Lung (tissue), 12 donors: ENCODE data around the gene TCEA2. TPM values are rescaled to one million over a fixed set of nuclear protein-coding genes. Genes with fewer than 3 reads are reported as not detected.

ENCODE experiments used
- ATAC-seq: fragments of 200-7000 bp; cut with Tn5 transposase; one replicate; pipeline ENCODE4 v1.9.1; 2020; ENCODE audit warnings: moderate number of reproducible peaks; ENCODE audit not compliant: insufficient read depth, low FRiP score
- DNase-seq, 3 donors: peaks; one replicate each; pipeline ENCODE4 v3.0.0-alpha.2; 2013 to 2017
- H3K27ac ChIP-seq, 2 donors: one replicate each; pipeline ENCODE4 v1.5.1; 2013; ENCODE audit warnings: mild to moderate bottlenecking in 2 of 2, moderate library complexity in 2 of 2, control low read depth in 1 of 2, inconsistent platforms in 1 of 2, low read depth in 1 of 2, low read length in 1 of 2
- H3K27me3 ChIP-seq, 3 donors: one replicate each; pipeline ENCODE4 v1.5.1; 2013; ENCODE audit warnings: low read length in 2 of 3; ENCODE audit not compliant: control insufficient read depth in 3 of 3, insufficient read depth in 3 of 3
- H3K36me3 ChIP-seq, 4 donors: one replicate each; pipeline ENCODE4 v1.5.1; 2013; ENCODE audit warnings: low read length in 4 of 4, mild to moderate bottlenecking in 1 of 4, moderate library complexity in 1 of 4; ENCODE audit not compliant: control insufficient read depth in 4 of 4, insufficient read depth in 4 of 4
- H3K4me1 ChIP-seq, 5 donors: one replicate each; pipeline ENCODE4 v1.5.1; 2013; ENCODE audit warnings: low read length in 5 of 5, mild to moderate bottlenecking in 2 of 5, moderate library complexity in 1 of 5; ENCODE audit not compliant: control insufficient read depth in 5 of 5, insufficient read depth in 5 of 5
- H3K4me3 ChIP-seq: one replicate; pipeline ENCODE4 v1.5.1; 2013; ENCODE audit warnings: mild to moderate bottlenecking, control low read depth, moderate library complexity
- H3K9ac ChIP-seq, 2 donors: one replicate each; pipeline ENCODE4 v1.5.1; 2013; ENCODE audit warnings: low read length in 2 of 2, control low read depth in 1 of 2; ENCODE audit not compliant: insufficient read depth in 1 of 2
- H3K9me3 ChIP-seq, 4 donors: one replicate each; pipeline ENCODE4 v1.5.1; 2013; ENCODE audit warnings: low read length in 3 of 4, mild to moderate bottlenecking in 1 of 4, moderate library complexity in 1 of 4; ENCODE audit not compliant: control insufficient read depth in 4 of 4, insufficient read depth in 3 of 4
- WGBS, 2 donors: extraction: QIAGEN DNeasy Blood & Tissue Kit; methylation state at CpG; one replicate each; pipeline ENCODE4 v1.1.7; 2013; 5-methylcytosine and 5-hydroxymethylcytosine counted together
- polyA plus RNA-seq, 2 donors: library from polyadenylated mRNA; stranded (reverse); fragments of 200-250 nt; gene quantifications; one replicate each; pipeline ENCODE4 v1.2.1, GENCODE V29; 2013
- total RNA-seq, 2 donors: library from RNA; depleted of rRNA in 1 of 2; stranded (reverse); fragments of >200 nt in 1 of 2; gene quantifications; one replicate each; pipeline ENCODE4 v1.2.1, GENCODE V29; 2014 to 2021
- TF ChIP-seq, protein P1 (sequence below): IDR thresholded peaks from 2 replicates; pipeline ENCODE4 v1.5.1; 2012; ENCODE audit warnings: mild to moderate bottlenecking; ENCODE audit errors: control extremely low read depth, extremely low read depth
- donor health status: control.
- donor health status: control.
- donor health status: Bipolar disorder and iron deficiency.
- donor health status: healthy.
- donor health status: DM: yes; HTN: yes; CAD: no.

Gene TCEA2
- total and polyA plus RNA-seq, 4 donors: 18.3 to 32.9 (median 30.7) TPM

DNA sequence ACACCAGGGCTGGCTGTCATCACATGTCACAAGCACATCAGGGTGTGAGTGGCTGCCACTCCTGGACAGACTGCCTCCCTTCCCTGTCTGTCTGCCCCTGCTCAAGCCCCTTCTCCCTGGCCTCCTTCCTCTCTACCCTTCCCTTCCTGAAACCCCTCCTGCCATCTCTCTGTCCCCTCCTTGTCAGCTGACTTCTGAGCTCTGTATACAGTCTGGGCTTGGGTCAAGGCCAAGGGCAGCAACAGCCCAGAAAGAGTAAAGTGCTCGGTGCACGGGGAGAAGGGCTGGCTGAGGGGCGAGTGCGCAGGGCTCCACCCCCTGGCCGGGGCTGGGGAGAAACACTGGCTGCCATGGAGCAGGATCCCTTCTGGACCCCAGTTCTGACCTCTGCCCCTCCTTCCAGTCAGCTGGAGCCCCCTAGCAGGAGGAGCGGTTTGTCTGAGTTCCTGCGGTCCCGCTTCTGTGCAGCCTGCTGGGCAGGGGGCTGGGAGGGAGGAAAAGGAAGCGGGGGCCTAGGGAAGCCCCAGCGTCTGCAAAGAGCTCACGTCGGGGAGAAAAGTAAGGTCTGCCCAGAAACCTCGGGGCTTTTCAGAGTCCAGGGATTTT is 19.2 kb downstream of the TCEA2 start:
- Histone ChIP-seq H3K36me3 (no peaks in the 10 kb centered on the region), H3K4me1 (peaks cover 0 to 55% (median 22%) of the 10 kb centered on the region in 5 donors), H3K4me3 (no peak overlapping the region), H3K9ac (no peak overlapping the region), H3K27me3 (peaks cover 3 to 34% (median 14%) of the 10 kb centered on the region in 3 donors), H3K27ac (no peak overlapping the region), H3K9me3 (no peaks in the 10 kb centered on the region)
- ATAC-seq (no peak), DNase-seq (peak; percentile 44 to 61 (median 53))
- TF ChIP-seq, protein P1, sequence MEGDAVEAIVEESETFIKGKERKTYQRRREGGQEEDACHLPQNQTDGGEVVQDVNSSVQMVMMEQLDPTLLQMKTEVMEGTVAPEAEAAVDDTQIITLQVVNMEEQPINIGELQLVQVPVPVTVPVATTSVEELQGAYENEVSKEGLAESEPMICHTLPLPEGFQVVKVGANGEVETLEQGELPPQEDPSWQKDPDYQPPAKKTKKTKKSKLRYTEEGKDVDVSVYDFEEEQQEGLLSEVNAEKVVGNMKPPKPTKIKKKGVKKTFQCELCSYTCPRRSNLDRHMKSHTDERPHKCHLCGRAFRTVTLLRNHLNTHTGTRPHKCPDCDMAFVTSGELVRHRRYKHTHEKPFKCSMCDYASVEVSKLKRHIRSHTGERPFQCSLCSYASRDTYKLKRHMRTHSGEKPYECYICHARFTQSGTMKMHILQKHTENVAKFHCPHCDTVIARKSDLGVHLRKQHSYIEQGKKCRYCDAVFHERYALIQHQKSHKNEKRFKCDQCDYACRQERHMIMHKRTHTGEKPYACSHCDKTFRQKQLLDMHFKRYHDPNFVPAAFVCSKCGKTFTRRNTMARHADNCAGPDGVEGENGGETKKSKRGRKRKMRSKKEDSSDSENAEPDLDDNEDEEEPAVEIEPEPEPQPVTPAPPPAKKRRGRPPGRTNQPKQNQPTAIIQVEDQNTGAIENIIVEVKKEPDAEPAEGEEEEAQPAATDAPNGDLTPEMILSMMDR: no peak
- WGBS, 2 donors: 5 to 19% methylated on average over 9 to 13 of the region's 13 CpGs

DNA sequence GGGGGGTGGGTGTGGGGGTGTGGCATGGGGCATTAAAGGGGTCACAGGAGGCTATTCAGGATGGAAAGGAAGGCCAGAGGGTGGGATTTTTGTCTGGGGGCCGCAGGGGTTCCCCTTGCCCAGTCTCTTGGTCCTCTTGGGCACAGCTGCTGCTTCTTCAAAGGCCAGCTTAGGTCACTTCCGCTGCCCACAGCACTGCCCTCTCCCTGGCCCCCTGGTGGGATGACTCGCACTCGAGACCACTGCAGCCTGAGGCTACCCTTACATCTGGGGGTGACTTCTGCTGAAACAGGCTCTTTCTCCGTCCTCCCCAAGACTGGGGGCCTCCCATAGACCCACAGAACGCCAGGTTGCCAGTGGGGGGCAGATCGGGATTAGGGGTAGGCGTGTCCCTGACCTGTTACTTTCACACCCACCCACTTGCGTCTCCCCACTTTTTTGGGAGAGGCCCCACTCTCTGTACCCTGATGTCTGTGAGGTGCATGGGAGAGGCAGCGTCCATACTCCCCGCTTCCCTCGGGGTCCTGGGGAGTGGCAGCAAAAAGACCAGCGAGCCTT is 19.9 kb downstream of the TCEA2 start:
- Histone ChIP-seq H3K9me3 (no peaks in the 10 kb centered on the region), H3K4me1 (peaks cover 0 to 55% (median 21%) of the 10 kb centered on the region in 5 donors), H3K36me3 (no peaks in the 10 kb centered on the region), H3K9ac (no peak overlapping the region), H3K4me3 (no peak overlapping the region), H3K27ac (no peak overlapping the region), H3K27me3 (peaks cover 3 to 37% (median 14%) of the 10 kb centered on the region in 3 donors)
- DNase-seq (no peak), ATAC-seq (no peak)
- TF ChIP-seq, protein P1: no peak
- WGBS, 2 donors: 13 to 17% methylated on average over 13 of the region's 13 CpGs

DNA sequence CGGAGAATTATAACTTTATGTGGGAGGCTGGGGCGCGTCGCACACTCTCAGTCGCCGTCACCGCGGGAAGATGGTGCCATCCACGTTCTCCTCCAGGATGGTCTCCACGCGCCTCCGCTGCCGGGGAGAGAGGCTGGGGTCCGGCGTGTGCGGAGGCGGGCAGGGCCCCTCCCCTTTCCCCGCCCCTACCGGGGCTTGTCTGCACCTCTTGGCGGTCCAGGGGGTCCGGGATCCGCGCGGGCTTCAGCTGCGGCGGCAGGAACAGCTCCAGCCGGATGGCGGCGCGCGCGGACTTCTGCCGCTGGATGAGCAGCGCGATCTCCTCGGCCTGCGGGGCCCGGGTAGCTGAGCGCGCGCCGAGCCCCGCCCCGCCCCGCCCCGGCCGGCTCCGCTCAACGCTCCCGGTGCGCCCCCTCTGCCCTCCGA is 20.4 kb downstream of the TCEA2 start:
- Histone ChIP-seq H3K36me3 (no peaks in the 10 kb centered on the region), H3K27ac (no peak overlapping the region), H3K9ac (no peak overlapping the region), H3K9me3 (no peaks in the 10 kb centered on the region), H3K4me1 (peaks cover 0 to 52% (median 17%) of the 10 kb centered on the region in 5 donors), H3K27me3 (peaks cover 3 to 38% (median 16%) of the 10 kb centered on the region in 3 donors), H3K4me3 (peak overlapping the region; percentile 37)
- WGBS, 2 donors: 1% methylated on average over 17 to 52 of the region's 52 CpGs
- DNase-seq: peak; percentile 76 to 85 (median 84)
- ATAC-seq: no peak
- TF ChIP-seq, protein P1: peak; percentile 46
